ENCODE data around the gene PCNX3. TPM values are rescaled to one million over a fixed set of nuclear protein-coding genes. Genes with fewer than 3 reads are reported as not detected.

Gene PCNX3
- total RNA-seq, 3 donors from 2014 or later (not counting 1 experiment from before 2014, with no cell fraction given), result 101 to 105 (median 102) TPM

- no peak for TF ChIP-seq CTCF (IDR thresholded peaks at IDR 0.05)
- Histone ChIP-seq H3K4me1 (ENCODE audit: control insufficient read depth, insufficient read depth, low read length) (peaks cover 48% of the 10 kb centered on the region), H3K27me3 (ENCODE audit: control insufficient read depth, insufficient read depth, low read length) (no peaks in the 10 kb centered on the region), H3K9me3 (ENCODE audit: control insufficient read depth, insufficient read depth, low read length) (no peaks in the 10 kb centered on the region), H3K4me3 (ENCODE audit: low read length) (no peak overlapping the region), H3K27ac (ENCODE audit: low read length) (no peak overlapping the region), H3K36me3 (ENCODE audit: control insufficient read depth, insufficient read depth, low read length) (peaks cover 76% of the 10 kb centered on the region)
- Mint-ChIP-seq H3K27ac (peak overlapping the region; percentile 83 to 97), H3K4me3 (peak overlapping the region; percentile 25), H3K36me3 (peaks cover 25% of the 10 kb centered on the region), H3K9me3 (no peaks in the 10 kb centered on the region), H3K27me3 (ENCODE audit: low read depth in 2 of 2) (no peaks in the 10 kb centered on the region), H3K4me1 (peaks cover 68 to 87% of the 10 kb centered on the region in 2 donors)
- intact Hi-C loops (cut with micrococcal nuclease), result no loop called here
- DNase-seq, result peak in 1 of 2 donors; percentile 25
- WGBS (ENCODE audit: insufficient coverage), result 94% methylated on average over 16 of the region's 16 CpGs
- ATAC-seq, result no peak
Observed at GRCh38 chr11:65655570-65656332, 40.2 kb downstream of the PCNX3 start.

- Histone ChIP-seq H3K27me3 (ENCODE audit: control insufficient read depth, insufficient read depth, low read length) (no peaks in the 10 kb centered on the region), H3K4me1 (ENCODE audit: control insufficient read depth, insufficient read depth, low read length) (peaks cover 49% of the 10 kb centered on the region), H3K4me3 (ENCODE audit: low read length) (no peak overlapping the region), H3K9me3 (ENCODE audit: control insufficient read depth, insufficient read depth, low read length) (no peaks in the 10 kb centered on the region), H3K36me3 (ENCODE audit: control insufficient read depth, insufficient read depth, low read length) (peaks cover 74% of the 10 kb centered on the region), H3K27ac (ENCODE audit: low read length) (no peak overlapping the region)
- no peak for ATAC-seq
- Mint-ChIP-seq H3K4me1 (peaks cover 52 to 70% of the 10 kb centered on the region in 2 donors), H3K27ac (peak overlapping the region; percentile 83 to 97), H3K36me3 (peaks cover 25% of the 10 kb centered on the region), H3K9me3 (no peaks in the 10 kb centered on the region), H3K27me3 (ENCODE audit: low read depth in 2 of 2) (no peaks in the 10 kb centered on the region), H3K4me3 (no peak overlapping the region)
- no peak for TF ChIP-seq CTCF (IDR thresholded peaks at IDR 0.05)
- peak in 1 of 2 donors; percentile 19 for DNase-seq
- intact Hi-C loops (cut with micrococcal nuclease), result no loop called here
- WGBS (ENCODE audit: insufficient coverage), result 94% methylated on average over 7 of the region's 7 CpGs
Observed at GRCh38 chr11:65657426-65657825, 41.9 kb downstream of the PCNX3 start.

GRCh38 chr11:65658174-65659021, 42.8 kb downstream of the PCNX3 start:
- Mint-ChIP-seq H3K4me1 (peaks cover 43 to 61% of the 10 kb centered on the region in 2 donors), H3K27ac (peak overlapping the region; percentile 68 to 83), H3K9me3 (no peaks in the 10 kb centered on the region), H3K27me3 (ENCODE audit: low read depth in 2 of 2) (no peaks in the 10 kb centered on the region), H3K4me3 (peak overlapping the region; percentile 59), H3K36me3 (peaks cover 25% of the 10 kb centered on the region)
- 94% methylated on average over 21 of the region's 21 CpGs for WGBS (ENCODE audit: insufficient coverage)
- H3K27me3 ChIP-seq (ENCODE audit: control insufficient read depth, insufficient read depth, low read length), result no peaks in the 10 kb centered on the region
- peaks cover 74% of the 10 kb centered on the region for H3K36me3 ChIP-seq (ENCODE audit: control insufficient read depth, insufficient read depth, low read length)
- intact Hi-C loops (cut with micrococcal nuclease), result no loop called here
- ATAC-seq, result no peak
- H3K4me3 ChIP-seq (ENCODE audit: low read length), result no peak overlapping the region
- TF ChIP-seq CTCF (IDR thresholded peaks at IDR 0.05), result no peak
- DNase-seq, result peak in 1 of 2 donors; percentile 13
- peaks cover 44% of the 10 kb centered on the region for H3K4me1 ChIP-seq (ENCODE audit: control insufficient read depth, insufficient read depth, low read length)
- no peak overlapping the region for H3K27ac ChIP-seq (ENCODE audit: low read length)
- no peaks in the 10 kb centered on the region for H3K9me3 ChIP-seq (ENCODE audit: control insufficient read depth, insufficient read depth, low read length)

Measured in natural killer cell (primary cell).